Mesendoderm (in vitro differentiated cells): ENCODE results near the gene ANGPTL4.
"Not testable (repeated sequence)": the region's sequence is repeated elsewhere in the genome, so short reads cannot be mapped to it uniquely, and the experiment has no call there.

ENCODE experiments used
- DNase-seq: peaks from one replicate; pipeline ENCODE4 v3.0.0; 2013
- H2AK5ac ChIP-seq: 2 replicates; pipeline ENCODE4 v1.6.1; 2013; ENCODE audit warnings: low read length, inconsistent platforms
- H2BK120ac ChIP-seq: 2 replicates; pipeline ENCODE4 v1.6.1; 2013; ENCODE audit warnings: low read depth, mild to moderate bottlenecking, low read length, moderate library complexity, mixed read lengths
- H2BK15ac ChIP-seq: replicated peaks from 2 replicates; pipeline ENCODE4 v1.6.1; 2013; ENCODE audit warnings: low read depth, mild to moderate bottlenecking, moderate library complexity
- H2BK5ac ChIP-seq: 2 replicates; pipeline ENCODE4 v1.6.1; 2013; ENCODE audit warnings: low read length, inconsistent platforms
- H3K18ac ChIP-seq: 2 replicates; pipeline ENCODE4 v1.6.1; 2013; ENCODE audit warnings: mild to moderate bottlenecking, low read length, mixed read lengths
- H3K23ac ChIP-seq: one replicate; pipeline ENCODE4 v1.6.1; 2013; ENCODE audit warnings: low read length
- H3K27ac ChIP-seq: 2 replicates; pipeline ENCODE4 v1.5.1; 2013; ENCODE audit warnings: low read depth, mild to moderate bottlenecking, inconsistent platforms, low read length, moderate library complexity
- H3K27me3 ChIP-seq: 2 replicates; pipeline ENCODE4 v1.6.1; 2013; ENCODE audit warnings: low read length, control low read depth, mild to moderate bottlenecking, inconsistent platforms; ENCODE audit not compliant: insufficient read depth, poor library complexity
- H3K36me3 ChIP-seq: 2 replicates; pipeline ENCODE4 v1.6.1; 2013; ENCODE audit warnings: low read length, inconsistent platforms; ENCODE audit not compliant: control insufficient read depth, insufficient read depth
- H3K4ac ChIP-seq: one replicate; pipeline ENCODE4 v1.6.1; 2013; ENCODE audit warnings: low read depth, mild to moderate bottlenecking, low read length, moderate library complexity
- H3K4me1 ChIP-seq: 2 replicates; pipeline ENCODE4 v1.6.1; 2013; ENCODE audit warnings: low read depth, low read length, inconsistent platforms; ENCODE audit not compliant: control insufficient read depth
- H3K4me2 ChIP-seq: 2 replicates; pipeline ENCODE4 v1.6.1; 2013; ENCODE audit warnings: low read length
- H3K4me3 ChIP-seq: 2 replicates; pipeline ENCODE4 v1.5.1; 2013; ENCODE audit warnings: mild to moderate bottlenecking, low read length
- H3K56ac ChIP-seq: one replicate; pipeline ENCODE4 v1.6.1; 2013; ENCODE audit warnings: low read length
- H3K79me1 ChIP-seq: 2 replicates; pipeline ENCODE4 v1.6.1; 2013; ENCODE audit warnings: low read length, inconsistent platforms
- H3K79me2 ChIP-seq: 2 replicates; pipeline ENCODE4 v1.6.1; 2013; ENCODE audit warnings: mild to moderate bottlenecking, low read length; ENCODE audit not compliant: control insufficient read depth, insufficient read depth
- H3K9ac ChIP-seq: 2 replicates; pipeline ENCODE4 v1.6.1; 2013; ENCODE audit warnings: low read length, inconsistent platforms
- H4K5ac ChIP-seq: one replicate; pipeline ENCODE4 v1.6.1; 2013; ENCODE audit warnings: low read length
- H4K8ac ChIP-seq: one replicate; pipeline ENCODE4 v1.6.1; 2013; ENCODE audit warnings: low read depth, mild to moderate bottlenecking, control low read depth, low read length, moderate library complexity
- WGBS: extraction: QIAGEN DNeasy Blood & Tissue Kit; methylation state at CpG from one replicate; pipeline ENCODE4 v1.1.7; 2013; ENCODE audit warnings: low lambda C conversion rate, missing lambda C conversion rate; ENCODE audit not compliant: insufficient coverage; ENCODE audit errors: extremely low coverage; 5-methylcytosine and 5-hydroxymethylcytosine counted together

Gene ANGPTL4

GRCh38 chr19:8401981-8402411 lies 38.0 kb downstream of the ANGPTL4 start:
- H3K23ac ChIP-seq: peak overlapping the region; percentile 66
- H3K79me2 ChIP-seq: peaks cover 17% of the 10 kb centered on the region
- no peak overlapping the region for H3K18ac ChIP-seq
- no peak for DNase-seq
- H2BK15ac ChIP-seq: no peak overlapping the region
- no peak overlapping the region for H4K8ac ChIP-seq
- H3K4ac ChIP-seq: no peak overlapping the region
- H2BK120ac ChIP-seq: no peak overlapping the region
- no peaks in the 10 kb centered on the region for H3K27me3 ChIP-seq
- no peak overlapping the region for H2AK5ac ChIP-seq
- H4K5ac ChIP-seq: no peak overlapping the region
- no CpG with 5 or more reads among the region's 21 CpGs for WGBS
- no peak overlapping the region for H3K56ac ChIP-seq
- H3K4me3 ChIP-seq: no peak overlapping the region
- no peak overlapping the region for H3K27ac ChIP-seq
- H3K79me1 ChIP-seq: peaks cover 16% of the 10 kb centered on the region
- H3K9ac ChIP-seq: no peak overlapping the region
- no peak overlapping the region for H2BK5ac ChIP-seq
- H3K4me1 ChIP-seq: no peaks in the 10 kb centered on the region
- no peak overlapping the region for H3K4me2 ChIP-seq
- peaks cover 5% of the 10 kb centered on the region for H3K36me3 ChIP-seq

- H4K5ac ChIP-seq: no peak overlapping the region
- H3K4ac ChIP-seq: no peak overlapping the region
- no peak overlapping the region for H4K8ac ChIP-seq
Observed at GRCh38 chr19:8403098-8403819, 39.3 kb downstream of the ANGPTL4 start.

GRCh38 chr19:8403820-8404109 lies 39.8 kb downstream of the ANGPTL4 start:
- no peak for DNase-seq
- Histone ChIP-seq H3K79me2 (peaks cover 3% of the 10 kb centered on the region), H3K36me3 (peaks cover 5% of the 10 kb centered on the region)

More at GRCh38 chr19:8403098-8403819, 39.3 kb downstream of the ANGPTL4 start:
- WGBS: no CpG with 5 or more reads among the region's 44 CpGs
- Histone ChIP-seq H3K36me3 (peaks cover 5% of the 10 kb centered on the region), H3K27me3 (no peaks in the 10 kb centered on the region), H3K79me2 (peaks cover 6% of the 10 kb centered on the region), H3K27ac (no peak overlapping the region), H2BK120ac (no peak overlapping the region), H3K4me2 (no peak overlapping the region), H3K18ac (no peak overlapping the region), H3K4me3 (no peak overlapping the region), H3K9ac (no peak overlapping the region), H3K4me1 (no peaks in the 10 kb centered on the region), H2BK5ac (no peak overlapping the region), H3K56ac (no peak overlapping the region), H2AK5ac (no peak overlapping the region), H2BK15ac (no peak overlapping the region), H3K79me1 (peaks cover 8% of the 10 kb centered on the region), H3K23ac (no peak overlapping the region)
- DNase-seq: no peak

GRCh38 chr19:8404391-8405151 lies 40.6 kb downstream of the ANGPTL4 start:
- no peaks in the 10 kb centered on the region for H3K4me1 ChIP-seq
- H2AK5ac ChIP-seq: no peak overlapping the region
- peaks cover 2% of the 10 kb centered on the region for H3K79me1 ChIP-seq
- no peak overlapping the region for H3K9ac ChIP-seq
- no peak overlapping the region for H4K8ac ChIP-seq
- no peak overlapping the region for H3K4me2 ChIP-seq
- no peak overlapping the region for H3K4me3 ChIP-seq
- H3K18ac ChIP-seq: no peak overlapping the region
- H2BK5ac ChIP-seq: no peak overlapping the region
- no peak overlapping the region for H2BK15ac ChIP-seq
- H3K27me3 ChIP-seq: no peaks in the 10 kb centered on the region
- H3K36me3 ChIP-seq: peaks cover 5% of the 10 kb centered on the region
- no peak for DNase-seq
- peaks cover under 1% of the 10 kb centered on the region for H3K79me2 ChIP-seq
- WGBS: no CpG with 5 or more reads among the region's 18 CpGs
- H3K23ac ChIP-seq: no peak overlapping the region
- H4K5ac ChIP-seq: no peak overlapping the region
- H2BK120ac ChIP-seq: no peak overlapping the region
- no peak overlapping the region for H3K4ac ChIP-seq
- H3K27ac ChIP-seq: no peak overlapping the region
- no peak overlapping the region for H3K56ac ChIP-seq

More at GRCh38 chr19:8403820-8404109, 39.8 kb downstream of the ANGPTL4 start:
- no peak overlapping the region for H4K5ac ChIP-seq
- no peak overlapping the region for H2AK5ac ChIP-seq
- H3K18ac ChIP-seq: no peak overlapping the region
- H3K56ac ChIP-seq: no peak overlapping the region
- H3K27ac ChIP-seq: no peak overlapping the region
- no peak overlapping the region for H2BK120ac ChIP-seq
- no peaks in the 10 kb centered on the region for H3K4me1 ChIP-seq
- H3K27me3 ChIP-seq: no peaks in the 10 kb centered on the region
- no peak overlapping the region for H3K4ac ChIP-seq
- no CpG with 5 or more reads among the region's 24 CpGs for WGBS
- H2BK15ac ChIP-seq: no peak overlapping the region
- no peak overlapping the region for H3K4me3 ChIP-seq
- no peak overlapping the region for H3K4me2 ChIP-seq
- H3K9ac ChIP-seq: no peak overlapping the region
- no peak overlapping the region for H2BK5ac ChIP-seq
- H4K8ac ChIP-seq: no peak overlapping the region
- peaks cover 5% of the 10 kb centered on the region for H3K79me1 ChIP-seq
- no peak overlapping the region for H3K23ac ChIP-seq

GRCh38 chr19:8410718-8411117 lies 46.8 kb downstream of the ANGPTL4 start:
- H3K18ac ChIP-seq, H3K79me2 ChIP-seq, H3K4me1 ChIP-seq, H3K9ac ChIP-seq, H3K56ac ChIP-seq, H4K8ac ChIP-seq, H2BK120ac ChIP-seq, H3K4me2 ChIP-seq, H3K4ac ChIP-seq, H3K27ac ChIP-seq, H2AK5ac ChIP-seq, H3K27me3 ChIP-seq, H2BK5ac ChIP-seq, DNase-seq, H3K4me3 ChIP-seq, H3K79me1 ChIP-seq, H3K23ac ChIP-seq, H2BK15ac ChIP-seq, H4K5ac ChIP-seq, H3K36me3 ChIP-seq: not testable (repeated sequence)
- WGBS: no CpG with 5 or more reads among the region's 13 CpGs
